Measurements from ENCODE around the gene KCNQ1OT1.

The KCNQ1OT1 gene

GRCh38 chr11:2579315-2580060, 120.3 kb downstream of the KCNQ1OT1 start:
- no peak for DNase-seq

GRCh38 chr11:2578929-2579270, 120.9 kb downstream of the KCNQ1OT1 start:
- DNase-seq = no peak

DNA sequence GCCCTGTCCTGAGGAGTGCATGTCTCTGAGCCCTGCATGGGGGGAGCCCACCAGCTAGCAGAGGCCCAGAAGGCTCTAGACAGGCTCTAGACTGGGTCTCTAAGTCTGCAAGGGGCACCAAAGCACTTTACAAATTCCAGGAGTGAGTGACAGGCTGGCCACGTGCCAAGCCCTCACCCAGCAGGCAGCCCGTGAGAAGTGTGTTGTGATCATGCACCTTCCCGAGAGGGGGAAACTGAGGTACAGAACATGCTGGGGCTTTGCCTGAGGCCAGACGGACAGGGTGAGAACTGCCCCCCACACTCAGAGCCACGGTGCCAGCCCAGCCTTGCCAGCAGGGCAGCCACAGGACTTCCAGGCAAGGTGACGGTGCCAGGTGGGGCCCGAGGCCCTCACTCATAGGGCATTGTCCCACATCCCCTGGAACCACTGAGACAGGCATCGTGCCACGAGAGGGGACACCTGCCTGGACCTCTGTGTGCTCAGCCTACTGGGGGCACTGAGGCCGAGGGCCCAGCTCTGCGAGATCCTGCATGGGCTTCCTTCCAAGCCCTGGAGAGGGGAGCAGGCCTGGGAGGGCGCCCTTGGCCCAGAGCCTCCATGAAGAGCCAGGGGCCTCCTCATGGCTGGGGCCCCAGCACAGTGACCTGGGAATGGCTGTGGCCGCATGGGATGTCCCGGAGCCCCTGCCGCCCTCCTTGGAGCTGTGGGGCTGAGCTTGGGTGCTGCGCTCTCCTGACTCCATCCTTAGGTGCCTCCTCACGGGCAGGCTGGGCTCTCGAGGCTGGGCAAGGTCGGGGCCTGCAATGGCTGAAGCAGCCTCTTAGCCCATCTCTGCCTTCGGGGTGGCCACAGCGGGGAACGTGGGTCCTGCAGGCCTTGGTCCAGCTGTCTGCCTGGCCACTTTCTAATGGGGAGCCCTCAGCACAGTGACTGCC, 121.5 kb downstream of the KCNQ1OT1 start:
- DNase-seq = no peak

- DNase-seq = no peak
Observed at GRCh38 chr11:2577031-2577990, 122.5 kb downstream of the KCNQ1OT1 start.

- DNase-seq = no peak
Observed at GRCh38 chr11:2576549-2576948, 123.2 kb downstream of the KCNQ1OT1 start.

- DNase-seq = no peak
Observed at GRCh38 chr11:2576111-2576510, 123.7 kb downstream of the KCNQ1OT1 start.

GRCh38 chr11:2575591-2576051, 124.2 kb downstream of the KCNQ1OT1 start:
- no peak for DNase-seq

GRCh38 chr11:2574553-2575535, 125.0 kb downstream of the KCNQ1OT1 start:
- no peak for DNase-seq

GRCh38 chr11:2574043-2574552, 125.7 kb downstream of the KCNQ1OT1 start:
- no peak for DNase-seq

DNA sequence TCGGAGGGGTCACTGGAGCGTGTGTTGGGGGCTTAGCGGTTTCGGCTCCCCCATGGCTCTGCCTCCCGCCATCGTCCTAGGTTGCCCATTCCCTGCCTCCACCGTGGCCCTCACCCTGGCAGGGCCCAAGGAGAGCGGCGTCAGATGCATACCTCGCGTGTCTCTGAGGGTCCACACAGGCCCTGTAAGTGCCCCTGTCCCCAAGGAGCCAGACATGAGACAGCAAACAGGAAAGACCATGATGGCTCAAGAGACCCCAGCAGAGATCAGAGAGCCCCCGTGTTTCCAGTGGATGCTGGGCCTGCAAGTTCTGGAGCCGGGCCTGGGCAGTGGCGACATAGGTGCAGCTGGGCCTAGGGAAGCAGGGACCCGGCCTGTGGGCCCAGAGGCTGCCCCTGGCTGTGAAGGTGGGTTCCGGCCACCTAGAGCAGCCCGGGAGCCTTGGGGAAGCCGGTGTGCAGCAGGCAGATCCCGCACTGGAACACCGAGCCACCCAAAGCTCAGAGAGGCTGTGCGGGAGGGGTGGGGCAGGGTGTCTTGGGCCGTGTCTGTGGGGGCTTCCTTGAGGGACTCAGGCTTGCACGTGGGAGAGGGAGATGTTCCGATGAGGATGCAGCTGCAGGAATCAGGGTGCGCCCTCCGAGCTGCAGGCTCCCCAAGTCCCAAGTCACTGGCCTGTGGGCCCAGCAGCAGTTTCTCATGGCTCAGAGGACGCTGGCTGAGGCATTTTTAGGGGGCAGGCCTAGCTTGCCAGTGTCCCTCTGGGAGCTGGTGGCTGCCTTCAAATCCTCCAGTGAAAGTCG, 126.4 kb downstream of the KCNQ1OT1 start:
- DNase-seq = no peak

GRCh38 chr11:2572491-2573239, 127.1 kb downstream of the KCNQ1OT1 start:
- DNase-seq = no peak

GRCh38 chr11:2571598-2572281, 128.1 kb downstream of the KCNQ1OT1 start:
- no peak for DNase-seq

DNA sequence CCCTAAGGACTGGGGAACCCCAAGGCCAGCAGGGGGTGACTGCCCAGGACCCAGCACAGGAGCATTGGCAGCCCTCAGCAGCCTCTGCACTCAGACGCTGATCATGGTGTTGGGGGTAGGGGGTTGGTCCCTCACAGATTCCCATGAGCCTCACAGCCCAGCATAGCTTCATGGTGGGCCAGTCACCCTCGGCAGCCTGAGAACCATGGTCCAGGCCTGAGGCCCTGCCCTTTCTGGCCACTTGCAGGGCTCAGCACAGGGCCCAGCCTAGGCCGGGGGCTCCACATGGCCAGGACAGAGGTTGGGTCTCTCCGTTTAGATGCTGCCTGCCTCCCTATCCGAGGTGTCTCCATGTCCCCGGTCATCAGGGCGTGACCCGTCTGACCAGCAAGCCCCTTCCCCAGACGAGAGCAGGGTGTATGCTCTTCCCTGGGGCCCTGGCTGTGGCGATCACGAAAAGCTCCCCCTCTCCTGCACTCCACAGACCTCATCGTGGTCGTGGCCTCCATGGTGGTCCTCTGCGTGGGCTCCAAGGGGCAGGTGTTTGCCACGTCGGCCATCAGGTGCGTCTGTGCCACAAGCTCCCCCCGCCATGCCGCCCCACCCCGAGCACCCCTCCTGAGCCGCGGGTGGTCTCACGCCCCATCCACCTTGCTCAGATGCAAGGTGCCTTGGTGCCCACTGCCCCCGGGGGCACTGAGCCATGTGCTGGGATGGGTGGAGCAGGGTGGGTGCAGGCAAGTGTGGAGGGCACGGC, 128.8 kb downstream of the KCNQ1OT1 start:
- no peak for DNase-seq

- no peak for DNase-seq
Observed at GRCh38 chr11:2570211-2570811, 129.5 kb downstream of the KCNQ1OT1 start.

DNA sequence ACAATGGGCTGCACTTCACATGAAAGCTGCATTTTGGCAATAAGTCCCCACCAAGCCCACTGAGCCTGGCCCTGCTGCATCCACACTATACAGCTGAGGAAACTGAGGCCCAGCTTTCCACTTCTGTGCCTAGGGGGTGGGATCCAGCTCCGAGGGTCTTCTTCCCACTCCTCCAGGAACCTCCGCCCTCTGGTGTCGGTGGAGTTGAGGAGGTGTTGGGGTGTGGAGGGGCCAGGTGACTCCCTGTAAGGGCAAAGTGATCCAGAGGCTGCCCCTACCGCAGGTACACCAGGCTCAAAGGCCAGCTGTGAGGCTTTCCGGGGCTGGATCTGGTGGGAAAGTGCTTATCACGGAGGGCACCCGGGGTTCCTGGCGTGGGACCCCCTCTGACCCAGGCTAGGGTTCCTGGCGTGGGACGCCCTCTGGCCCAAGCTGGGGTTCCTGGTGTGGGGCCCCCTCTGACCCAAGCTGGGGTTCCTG, 130.0 kb downstream of the KCNQ1OT1 start:
- no peak for DNase-seq

DNA sequence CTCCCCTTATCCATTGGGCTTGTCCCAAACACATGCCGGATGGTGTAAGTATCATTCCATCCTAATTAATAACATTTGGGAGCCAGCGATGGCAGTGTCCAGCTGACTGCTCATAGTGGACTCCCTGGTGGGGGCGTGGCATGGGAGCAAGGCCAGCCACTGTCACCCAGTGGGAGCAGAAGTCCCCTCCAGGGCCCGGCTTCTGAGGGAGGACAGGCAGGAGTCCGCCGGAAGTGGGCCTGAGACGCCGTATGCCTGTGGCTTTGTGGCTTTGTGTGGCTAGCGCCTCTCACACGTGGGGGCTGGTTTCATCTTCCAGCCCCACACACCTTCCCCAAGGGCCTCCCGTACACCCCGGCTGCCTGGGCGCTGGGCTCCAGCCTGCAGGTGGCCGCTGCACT, 130.5 kb downstream of the KCNQ1OT1 start:
- DNase-seq = no peak

DNA sequence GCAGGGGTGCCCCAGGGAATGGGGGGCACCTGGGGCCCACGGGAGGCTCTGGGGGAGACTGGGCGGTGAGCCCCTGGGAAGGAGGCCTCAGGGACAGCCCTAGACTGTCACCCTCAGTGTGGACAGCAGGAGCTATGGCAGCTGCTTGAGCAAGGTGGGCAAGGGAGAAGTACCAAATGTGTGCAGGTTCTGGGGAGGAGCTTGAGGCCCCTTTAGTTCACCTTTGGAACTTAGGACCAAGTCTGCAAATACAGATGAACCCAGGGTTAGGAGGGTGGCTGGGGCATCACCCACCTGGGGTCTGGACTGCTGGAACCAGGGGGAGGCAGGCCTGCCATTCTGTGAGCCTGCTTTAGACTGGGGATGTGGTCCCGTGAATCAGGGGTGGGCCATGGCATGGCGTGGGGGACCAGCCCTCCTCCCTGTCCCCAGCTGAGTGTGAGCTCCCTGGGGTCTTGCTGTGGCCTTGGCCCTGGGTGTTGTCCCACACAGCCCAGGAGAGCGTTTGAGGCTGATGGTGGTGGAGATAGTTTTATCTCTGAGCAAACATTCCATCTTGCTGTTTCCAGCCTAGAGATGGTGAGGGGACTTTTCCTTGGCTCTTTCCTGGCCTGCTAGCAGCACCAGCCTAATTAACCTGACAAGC, 132.6 kb downstream of the KCNQ1OT1 start:
- no peak for DNase-seq
